ENCODE results near the gene PPP1R3C.

Gene PPP1R3C

DNA sequence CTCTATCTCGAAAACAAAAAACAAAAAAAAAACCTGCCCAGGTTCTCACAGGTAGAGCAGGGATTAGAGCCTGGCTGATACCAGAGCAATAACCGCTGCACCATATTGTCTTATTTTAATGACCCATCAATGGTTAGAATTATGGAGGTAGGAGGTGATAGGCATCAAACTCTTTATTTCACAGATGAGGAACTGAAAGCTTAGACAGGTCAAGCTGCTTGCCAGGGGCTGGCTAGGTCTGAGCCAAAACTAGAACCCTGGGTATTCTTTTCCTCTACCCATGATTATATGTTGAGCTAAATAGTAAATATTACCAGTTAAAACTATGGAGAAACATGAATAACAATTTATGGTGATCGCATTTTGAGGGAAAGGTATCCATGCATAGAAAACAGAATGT is 2.0 kb upstream of the PPP1R3C start:
- ChIA-PET CTCF (interaction anchor here (0.8 to 7.9 kb wide), 68 partner anchors 9 to 755 kb away, joined by 3 to 163 read pairs (median 6); partner anchors contain the start of gene HECTD2), POLR2A (interaction anchor here (1.0 to 1.3 kb wide), 2 partner anchors 9 to 21 kb away, joined by 3 to 5 read pairs; no protein-coding TSS in a partner anchor)
- TF ChIP-seq, protein P1, sequence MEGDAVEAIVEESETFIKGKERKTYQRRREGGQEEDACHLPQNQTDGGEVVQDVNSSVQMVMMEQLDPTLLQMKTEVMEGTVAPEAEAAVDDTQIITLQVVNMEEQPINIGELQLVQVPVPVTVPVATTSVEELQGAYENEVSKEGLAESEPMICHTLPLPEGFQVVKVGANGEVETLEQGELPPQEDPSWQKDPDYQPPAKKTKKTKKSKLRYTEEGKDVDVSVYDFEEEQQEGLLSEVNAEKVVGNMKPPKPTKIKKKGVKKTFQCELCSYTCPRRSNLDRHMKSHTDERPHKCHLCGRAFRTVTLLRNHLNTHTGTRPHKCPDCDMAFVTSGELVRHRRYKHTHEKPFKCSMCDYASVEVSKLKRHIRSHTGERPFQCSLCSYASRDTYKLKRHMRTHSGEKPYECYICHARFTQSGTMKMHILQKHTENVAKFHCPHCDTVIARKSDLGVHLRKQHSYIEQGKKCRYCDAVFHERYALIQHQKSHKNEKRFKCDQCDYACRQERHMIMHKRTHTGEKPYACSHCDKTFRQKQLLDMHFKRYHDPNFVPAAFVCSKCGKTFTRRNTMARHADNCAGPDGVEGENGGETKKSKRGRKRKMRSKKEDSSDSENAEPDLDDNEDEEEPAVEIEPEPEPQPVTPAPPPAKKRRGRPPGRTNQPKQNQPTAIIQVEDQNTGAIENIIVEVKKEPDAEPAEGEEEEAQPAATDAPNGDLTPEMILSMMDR (IDR thresholded peaks at IDR 0.05; ENCODE audit: insufficient read depth, low read length, missing control alignments), result no peak
- no peak for DNase-seq (ENCODE audit: low read depth, low spot score)
- H3K4me3 ChIP-seq (ENCODE audit: low read depth, low read length), result no peak overlapping the region

- TF ChIP-seq, protein P1 (IDR thresholded peaks at IDR 0.05; ENCODE audit: insufficient read depth, low read length, missing control alignments), result no peak
- POLR2A ChIA-PET, result interaction anchor here (0.6 to 3.0 kb wide), 3 partner anchors 20 to 29 kb away, joined by 3 to 60 read pairs (median 28); no protein-coding TSS in a partner anchor
- CTCF ChIA-PET, result interaction anchor here (0.7 to 7.9 kb wide), 27 partner anchors 9 to 755 kb away, joined by 3 to 163 read pairs (median 7); no protein-coding TSS in a partner anchor
These were observed 1.4 kb upstream of the PPP1R3C start for GRCh38 chr10:91634246-91634645.

DNA sequence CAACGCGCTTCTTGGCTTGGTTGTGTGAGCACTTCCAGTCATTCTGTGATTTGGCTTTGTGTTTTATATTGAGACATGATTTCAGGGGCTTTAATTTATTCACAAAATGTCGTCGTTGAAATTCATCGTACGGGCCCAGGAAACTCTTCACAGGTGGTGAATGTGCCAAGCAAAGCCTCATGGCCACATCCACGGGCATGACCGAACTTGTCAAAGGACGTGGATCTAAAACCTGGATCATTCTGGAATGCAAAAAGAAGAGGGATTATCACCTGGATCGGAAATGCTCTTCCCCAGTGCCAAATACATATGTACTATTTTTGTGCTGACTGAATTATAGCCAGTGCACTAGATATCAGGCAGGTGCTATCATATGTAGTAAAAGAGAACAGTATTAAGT is 2.2 kb downstream of the PPP1R3C start:
- DNase-seq (ENCODE audit: low read depth, low spot score), result no peak
- ChIA-PET CTCF (no interaction called here), POLR2A (no interaction called here)
- peak overlapping the region; percentile 79 for H3K4me3 ChIP-seq (ENCODE audit: low read depth, low read length)
- TF ChIP-seq, protein P1 (IDR thresholded peaks at IDR 0.05; ENCODE audit: insufficient read depth, low read length, missing control alignments), result no peak

More at GRCh38 chr10:91634246-91634645, 1.4 kb upstream of the PPP1R3C start:
- H3K4me3 ChIP-seq (ENCODE audit: low read depth, low read length), result no peak overlapping the region
- DNase-seq (ENCODE audit: low read depth, low spot score), result no peak

DNA sequence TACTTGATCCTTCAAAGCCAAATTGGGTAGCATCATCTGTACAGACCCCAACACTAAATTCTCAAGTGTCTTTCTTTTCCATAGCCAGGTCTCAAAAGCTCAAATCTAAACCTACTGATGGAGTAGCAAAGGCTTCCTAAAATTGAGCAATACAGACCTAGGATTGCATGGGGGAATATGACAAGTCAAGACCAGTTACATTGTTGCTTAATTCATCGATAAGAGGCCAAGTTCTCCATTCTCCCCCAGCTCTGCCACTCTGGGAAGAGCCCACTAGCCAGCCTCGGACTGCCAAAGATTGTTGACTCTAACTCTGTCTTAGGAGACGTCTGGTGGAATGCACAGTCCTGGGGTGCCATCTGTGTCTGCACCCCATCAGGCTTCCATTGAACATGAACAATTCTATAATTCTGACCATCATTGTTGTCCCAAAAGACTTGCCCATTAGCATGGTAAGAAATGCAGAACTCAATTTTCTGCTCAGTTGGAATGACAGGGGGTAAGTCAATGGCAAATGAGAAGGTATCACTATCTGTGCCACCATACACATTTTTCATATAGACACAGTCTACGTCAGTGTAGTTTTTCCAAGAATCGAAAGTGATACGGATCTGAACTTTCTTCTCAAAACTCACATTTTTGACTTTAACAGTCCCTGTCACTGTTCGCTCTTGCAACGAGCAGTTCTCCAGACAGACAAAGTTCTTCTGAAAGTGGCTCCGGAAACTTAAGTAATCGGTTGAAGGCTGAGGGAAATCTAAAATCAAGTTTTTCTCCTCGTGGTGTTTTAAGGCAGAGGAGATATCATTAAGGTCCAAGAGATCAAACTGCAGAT is 2.9 kb downstream of the PPP1R3C start:
- TF ChIP-seq, protein P1 (IDR thresholded peaks at IDR 0.05; ENCODE audit: insufficient read depth, low read length, missing control alignments), result no peak
- peak overlapping the region; percentile 79 for H3K4me3 ChIP-seq (ENCODE audit: low read depth, low read length)
- POLR2A ChIA-PET, result interaction anchor here (1.5 to 4.3 kb wide), 2 partner anchors 17 to 19 kb away, joined by 3 to 24 read pairs; no protein-coding TSS in a partner anchor
- no peak for DNase-seq (ENCODE audit: low read depth, low spot score)
- CTCF ChIA-PET, result interaction anchor here (0.8 to 5.3 kb wide), 8 partner anchors 18 to 239 kb away, joined by 3 to 33 read pairs (median 8); no protein-coding TSS in a partner anchor

DNA sequence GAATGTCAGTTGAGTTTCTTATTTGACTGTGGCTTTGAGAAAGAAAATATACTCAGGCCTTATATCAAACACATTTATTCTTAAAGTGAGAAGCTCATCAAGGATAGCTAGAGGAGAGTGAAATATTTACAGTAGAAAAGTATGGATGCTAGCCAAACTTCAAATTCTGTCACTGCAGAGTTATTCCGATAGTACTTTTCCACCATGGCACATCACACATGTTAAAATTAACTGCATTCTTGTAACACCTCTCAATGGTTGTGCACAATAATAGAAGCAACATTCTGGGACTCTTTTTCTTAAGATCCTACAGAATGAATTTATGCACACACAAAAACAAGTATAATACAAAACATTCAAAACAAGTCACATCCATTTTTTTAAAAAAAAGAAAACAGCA is 4.5 kb downstream of the PPP1R3C start:
- TF ChIP-seq, protein P1 (IDR thresholded peaks at IDR 0.05; ENCODE audit: insufficient read depth, low read length, missing control alignments), result no peak
- ChIA-PET POLR2A (interaction anchor here (1.2 to 4.3 kb wide), 3 partner anchors 12 to 29 kb away, joined by 3 to 24 read pairs (median 7); no protein-coding TSS in a partner anchor), CTCF (interaction anchor here (1.2 to 5.3 kb wide), 7 partner anchors 63 to 238 kb away, joined by 3 to 33 read pairs (median 10); no protein-coding TSS in a partner anchor)
- DNase-seq (ENCODE audit: low read depth, low spot score), result no peak
- H3K4me3 ChIP-seq (ENCODE audit: low read depth, low read length), result peak overlapping the region; percentile 79

All from AG04449 (cell line).